Coronary artery (tissue), 2 donors: Measurements from ENCODE around the gene MRPL22.

Experiments used
- DNase-seq: peaks from one replicate; pipeline ENCODE4 v3.0.0-alpha.2; 2017; ENCODE audit warnings: low spot score
- H3K27ac ChIP-seq, 2 donors: fragments of 200-600 bp; sonication (generic); one replicate each; pipeline ENCODE4 v1.5.1; 2016 to 2019
- H3K4me3 ChIP-seq: fragments of 200-600 bp; sonication (generic); 2 replicates; pipeline ENCODE4 v1.5.1; 2016; ENCODE audit warnings: mild to moderate bottlenecking, moderate library complexity
- CTCF ChIP-seq: fragments of 200-600 bp; sonication (generic); IDR thresholded peaks from one replicate; pipeline ENCODE4 v1.5.1; 2019; ENCODE audit warnings: antibody characterized with exemption

MRPL22 gene

DNA sequence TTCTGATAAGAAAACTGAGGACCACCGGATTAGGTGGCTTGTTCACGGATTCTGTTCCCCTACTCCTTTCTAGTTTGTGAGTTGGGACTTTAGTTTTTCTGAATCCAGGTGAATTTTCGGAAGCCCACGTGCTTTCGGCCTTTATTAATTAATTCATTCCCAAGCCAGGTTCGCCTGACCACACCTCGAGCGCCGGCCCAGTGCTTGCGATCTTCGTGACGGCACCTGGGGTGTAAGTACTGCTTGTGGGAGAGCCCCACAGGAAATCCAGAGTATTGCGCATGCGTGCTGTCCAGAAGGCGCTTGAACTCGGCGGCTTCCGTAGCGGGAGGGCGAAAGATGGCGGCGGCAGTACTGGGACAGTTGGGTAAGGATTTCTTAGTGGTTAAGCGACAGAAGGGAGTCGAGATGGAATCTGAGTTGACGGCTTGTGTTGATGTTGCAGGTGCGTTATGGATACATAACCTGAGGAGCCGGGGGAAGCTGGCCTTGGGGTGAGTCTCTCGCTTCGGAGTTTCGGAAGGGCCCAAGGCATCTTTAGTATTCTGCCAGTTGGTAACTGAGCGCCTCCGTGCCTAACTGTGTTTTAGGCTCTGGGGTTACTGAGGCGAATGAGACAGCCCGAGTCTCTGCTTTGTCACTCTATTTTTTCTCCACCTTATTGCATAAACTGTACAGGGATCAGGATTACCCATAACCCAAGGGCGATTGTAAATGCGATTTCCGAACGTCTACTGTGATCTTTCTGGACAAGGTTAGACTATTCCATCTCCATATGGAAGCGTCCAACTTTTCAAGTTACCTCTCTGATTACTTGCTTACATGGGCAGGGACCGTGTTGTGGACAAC is at the start of gene MRPL22:
Gene MRPL22, plus strand, starts transcription at position 302 of the 849 bp plus-strand sequence. Its CDS starts 38 bp downstream, at position 340.
- DNase-seq: peak; percentile 94
- H3K4me3 ChIP-seq: peak within 1 kb of the TSS; percentile 83
- no peak for TF ChIP-seq CTCF
- peak within 1 kb of the TSS; percentile 59 to 86 for H3K27ac ChIP-seq

DNA sequence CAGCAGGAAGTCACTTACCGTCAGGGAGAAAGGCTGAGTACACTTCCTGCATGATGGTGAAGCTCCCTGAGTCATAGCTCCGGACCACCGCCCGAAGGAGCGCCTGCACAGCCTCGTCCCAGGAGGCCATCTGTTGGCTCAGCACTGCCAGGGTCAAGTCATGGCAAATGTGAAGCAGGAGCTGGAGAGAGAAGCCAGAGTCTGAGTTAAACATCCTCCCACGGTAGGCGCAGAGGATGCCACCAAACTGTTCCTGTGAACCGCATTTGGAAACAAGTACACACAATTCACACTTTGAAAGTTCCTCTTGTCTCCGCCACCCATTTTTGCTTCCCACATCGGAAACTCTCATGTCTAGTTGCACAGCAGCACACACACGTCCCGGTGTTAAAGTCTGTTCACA is 48.5 kb upstream of the MRPL22 start:
- no peak for DNase-seq
- H3K27ac ChIP-seq: no peak overlapping the region
- no peak for TF ChIP-seq CTCF
- no peak overlapping the region for H3K4me3 ChIP-seq

DNA sequence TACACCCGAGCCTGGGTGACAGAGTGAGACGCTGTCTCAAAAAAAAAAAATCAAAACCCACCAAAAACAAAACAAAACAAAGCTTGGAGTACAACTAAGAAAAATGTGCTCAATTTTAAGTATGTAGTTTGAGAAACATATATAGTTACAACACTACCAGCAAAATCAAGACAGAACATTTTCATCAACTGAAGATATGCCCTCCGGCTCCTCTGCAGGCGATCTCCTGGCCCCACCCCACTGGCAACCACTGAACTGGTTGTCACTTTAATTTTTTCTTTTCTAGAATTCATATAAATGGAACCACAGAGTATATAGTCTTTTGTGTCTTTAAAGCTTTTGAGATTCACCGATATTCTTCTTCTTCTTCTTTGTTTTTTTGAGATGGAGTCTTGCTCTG is 47.5 kb upstream of the MRPL22 start:
- no peak for DNase-seq
- no peak overlapping the region for H3K27ac ChIP-seq
- TF ChIP-seq CTCF: no peak
- H3K4me3 ChIP-seq: no peak overlapping the region

GRCh38 chr5:154895606-154896561 is 45.0 kb upstream of the MRPL22 start:
- no peak overlapping the region for H3K27ac ChIP-seq
- DNase-seq: no peak
- TF ChIP-seq CTCF: no peak
- no peak overlapping the region for H3K4me3 ChIP-seq

GRCh38 chr5:154896562-154897165 is 44.2 kb upstream of the MRPL22 start:
- Histone ChIP-seq H3K4me3 (no peak overlapping the region), H3K27ac (no peak overlapping the region)
- no peak for DNase-seq
- no peak for TF ChIP-seq CTCF

- H3K4me3 ChIP-seq: no peak overlapping the region
- DNase-seq: no peak
- TF ChIP-seq CTCF: no peak
- peak overlapping the region in 1 of 2 donors; percentile 43 for H3K27ac ChIP-seq
Observed at GRCh38 chr5:154898210-154898609, 42.7 kb upstream of the MRPL22 start.
